Thymus (tissue), 11 donors: Measurements from ENCODE around the gene PSMG2. TPM values are rescaled to one million over a fixed set of nuclear protein-coding genes. Genes with fewer than 3 reads are reported as not detected.
A peak's percentile ranks its signal among the peaks of the same experiment; 100 is the strongest.
"Not testable (repeated sequence)": the region's sequence is repeated elsewhere in the genome, so short reads cannot be mapped to it uniquely, and the experiment has no call there.

Experiments
- DNase-seq, 9 donors: peaks; one replicate each; pipeline ENCODE4 v3.0.0-alpha.2; 2013; ENCODE audit warnings: low spot score in 9 of 9, low read depth in 6 of 9, missing footprints in 1 of 9
- H3K27ac ChIP-seq, 2 donors: one replicate each; pipeline ENCODE4 v1.5.1; 2013; ENCODE audit warnings: control low read depth in 1 of 2, low read depth in 1 of 2, low read length in 1 of 2, mild to moderate bottlenecking in 1 of 2, moderate library complexity in 1 of 2
- H3K27me3 ChIP-seq, 2 donors: one replicate each; pipeline ENCODE4 v1.5.1; 2013; ENCODE audit warnings: low read length in 1 of 2; ENCODE audit not compliant: control insufficient read depth in 2 of 2, insufficient read depth in 1 of 2
- H3K36me3 ChIP-seq, 2 donors: one replicate each; pipeline ENCODE4 v1.5.1; 2013; ENCODE audit warnings: low read length in 1 of 2, mild to moderate bottlenecking in 1 of 2, moderate library complexity in 1 of 2; ENCODE audit not compliant: control insufficient read depth in 2 of 2, insufficient read depth in 2 of 2
- H3K4me1 ChIP-seq, 2 donors: one replicate each; pipeline ENCODE4 v1.5.1; 2013; ENCODE audit warnings: low read length in 2 of 2; ENCODE audit not compliant: control insufficient read depth in 2 of 2, insufficient read depth in 2 of 2
- H3K4me3 ChIP-seq, 2 donors: one replicate each; pipeline ENCODE4 v1.5.1; 2013; ENCODE audit warnings: low read length in 2 of 2, control low read depth in 1 of 2, mild to moderate bottlenecking in 1 of 2
- H3K9me3 ChIP-seq, 2 donors: one replicate each; pipeline ENCODE4 v1.5.1; 2013; ENCODE audit warnings: low read length in 1 of 2, mild to moderate bottlenecking in 1 of 2; ENCODE audit not compliant: control insufficient read depth in 2 of 2, insufficient read depth in 1 of 2
- WGBS: extraction: QIAGEN DNeasy Blood & Tissue Kit; methylation state at CpG from one replicate; pipeline ENCODE4 v1.1.7; 2013; 5-methylcytosine and 5-hydroxymethylcytosine counted together
- polyA plus RNA-seq: library from polyadenylated mRNA; stranded (reverse); fragments of 200-250 nt; gene quantifications from one replicate; pipeline ENCODE4 v1.2.3, GENCODE V29; 2013
- total RNA-seq: library from RNA; stranded (reverse); fragments of 120-200 nt; gene quantifications from one replicate; pipeline ENCODE4 v1.2.4, GENCODE V29; 2013
- donor health status: healthy.

PSMG2 gene
- total and polyA plus RNA-seq, 2 donors: 97.4 to 125 TPM

- Histone ChIP-seq H3K9me3 (peaks cover 0 to 6% of the 10 kb centered on the region in 2 donors), H3K27ac (peak overlapping the region; percentile 95 to 99), H3K36me3 (peaks cover 0 to 30% of the 10 kb centered on the region in 2 donors), H3K4me1 (peaks cover 44 to 80% of the 10 kb centered on the region in 2 donors), H3K27me3 (no peaks in the 10 kb centered on the region), H3K4me3 (peak overlapping the region in 1 of 2 donors; percentile 24)
- WGBS: 73% methylated on average over 18 of the region's 18 CpGs
- peak in 2 of 9 donors; percentile 28 to 62 for DNase-seq
Measured at GRCh38 chr18:12750715-12751502, 48.1 kb downstream of the PSMG2 start.

DNA sequence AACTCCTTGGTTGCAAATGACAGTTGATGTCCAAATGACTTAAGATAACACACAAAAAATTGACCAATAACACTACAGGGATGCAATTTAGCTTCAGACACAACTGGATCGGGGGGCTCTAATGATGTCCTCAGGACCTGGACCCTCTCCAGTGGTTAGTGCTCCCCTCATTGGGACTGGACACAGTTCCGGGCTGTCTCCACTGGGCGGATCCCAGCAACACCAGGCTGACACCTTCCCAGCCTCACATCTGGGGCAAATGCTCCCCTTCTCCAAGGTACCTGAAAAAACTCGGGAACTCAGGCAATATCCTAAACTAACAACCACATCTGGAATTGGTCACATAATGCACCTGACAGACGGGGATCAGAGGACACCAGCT, 48.7 kb downstream of the PSMG2 start:
- DNase-seq: no peak
- Histone ChIP-seq H3K4me1 (peaks cover 44 to 75% of the 10 kb centered on the region in 2 donors), H3K27me3 (no peaks in the 10 kb centered on the region), H3K36me3 (peaks cover 0 to 28% of the 10 kb centered on the region in 2 donors), H3K4me3 (no peak overlapping the region), H3K27ac (peak overlapping the region; percentile 95 to 99), H3K9me3 (peaks cover 0 to 11% of the 10 kb centered on the region in 2 donors)
- WGBS: 86% methylated on average over 5 of the region's 5 CpGs

GRCh38 chr18:12751891-12752290, 49.0 kb downstream of the PSMG2 start:
- H3K4me1 ChIP-seq: peaks cover 44 to 71% of the 10 kb centered on the region in 2 donors
- WGBS: 68% methylated on average over 4 of the region's 4 CpGs
- H3K27ac ChIP-seq: peak overlapping the region; percentile 95 to 99
- H3K9me3 ChIP-seq: peaks cover 0 to 11% of the 10 kb centered on the region in 2 donors
- no peak overlapping the region for H3K4me3 ChIP-seq
- H3K36me3 ChIP-seq: peaks cover 0 to 31% of the 10 kb centered on the region in 2 donors
- H3K27me3 ChIP-seq: no peaks in the 10 kb centered on the region
- no peak for DNase-seq

DNA sequence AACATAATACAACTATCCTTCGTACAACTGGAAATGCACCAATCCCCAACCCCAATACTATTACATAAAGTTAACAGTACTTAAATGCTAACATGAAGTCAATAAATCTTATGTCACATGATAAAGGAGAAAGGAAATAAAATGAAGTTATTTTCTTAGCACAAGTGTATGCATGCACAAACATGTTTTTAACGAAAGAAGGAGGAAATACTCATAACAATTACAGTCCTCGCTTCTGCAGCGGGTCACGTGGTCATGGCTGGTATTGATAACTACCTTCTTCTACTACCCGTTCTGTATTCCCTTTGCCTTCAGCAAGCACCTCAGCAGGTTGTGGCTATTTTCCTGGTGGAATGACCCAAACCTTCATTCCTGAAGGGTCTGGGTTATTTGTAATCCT, 51.7 kb downstream of the PSMG2 start:
- DNase-seq: no peak
- 94% methylated on average over 6 of the region's 6 CpGs for WGBS
- Histone ChIP-seq H3K27me3 (no peaks in the 10 kb centered on the region), H3K27ac (no peak overlapping the region), H3K36me3 (peaks cover 0 to 19% of the 10 kb centered on the region in 2 donors), H3K4me1 (peaks cover 34 to 48% of the 10 kb centered on the region in 2 donors), H3K9me3 (peaks cover 0 to 11% of the 10 kb centered on the region in 2 donors), H3K4me3 (no peak overlapping the region)

- H3K27ac ChIP-seq, DNase-seq, H3K4me3 ChIP-seq, H3K27me3 ChIP-seq: not testable (repeated sequence)
- H3K36me3 ChIP-seq: peaks cover 0 to 25% of the 10 kb centered on the region in 2 donors
- peaks cover 0 to 16% of the 10 kb centered on the region in 2 donors for H3K9me3 ChIP-seq
- 97% methylated on average over 6 of the region's 6 CpGs for WGBS
- H3K4me1 ChIP-seq: peaks cover 25 to 37% of the 10 kb centered on the region in 2 donors
Measured at GRCh38 chr18:12755606-12756005, 52.8 kb downstream of the PSMG2 start.

DNA sequence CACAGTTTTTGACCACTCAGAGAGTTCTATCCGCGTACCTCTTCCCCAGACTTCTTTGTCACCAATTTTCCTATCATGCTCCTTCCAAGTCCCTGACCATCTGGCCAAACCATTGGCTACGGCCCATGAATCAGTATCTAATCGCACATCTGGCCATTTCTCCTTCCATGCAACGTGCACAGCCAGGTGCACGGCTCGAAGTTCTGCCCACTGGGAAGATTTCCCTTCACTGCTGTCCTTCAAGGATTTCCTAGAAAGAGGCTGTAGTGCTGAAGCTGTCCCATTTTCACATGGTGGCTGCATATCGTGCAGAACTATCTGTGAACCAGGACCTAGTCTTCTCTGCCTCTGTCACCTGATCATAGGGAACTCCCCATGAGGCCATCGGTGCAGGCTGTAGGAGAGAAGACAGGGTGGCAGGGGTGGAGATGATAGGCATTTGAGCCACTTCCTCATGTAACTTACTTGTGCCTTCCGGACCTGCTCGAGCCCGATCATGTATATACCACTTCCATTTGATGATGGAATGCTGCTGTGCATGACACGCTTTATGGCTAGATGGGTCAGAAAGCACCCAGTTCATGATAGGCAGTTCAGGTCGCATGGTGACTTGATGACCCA, 53.9 kb downstream of the PSMG2 start:
- Histone ChIP-seq H3K9me3 (peaks cover 0 to 17% of the 10 kb centered on the region in 2 donors), H3K36me3 (peaks cover 0 to 23% of the 10 kb centered on the region in 2 donors), H3K4me1 (peaks cover 14 to 26% of the 10 kb centered on the region in 2 donors)
- DNase-seq, H3K4me3 ChIP-seq, H3K27ac ChIP-seq, H3K27me3 ChIP-seq: not testable (repeated sequence)
- WGBS: 97% methylated on average over 14 of the region's 14 CpGs

- WGBS: 90% methylated on average over 3 of the region's 3 CpGs
- not testable (repeated sequence) for H3K27ac ChIP-seq, DNase-seq, H3K4me3 ChIP-seq, H3K27me3 ChIP-seq
- H3K36me3 ChIP-seq: peaks cover 0 to 21% of the 10 kb centered on the region in 2 donors
- peaks cover 0 to 11% of the 10 kb centered on the region in 2 donors for H3K4me1 ChIP-seq
- peaks cover 0 to 17% of the 10 kb centered on the region in 2 donors for H3K9me3 ChIP-seq
Measured at GRCh38 chr18:12758566-12758965, 55.7 kb downstream of the PSMG2 start.

GRCh38 chr18:12765126-12765525, 62.3 kb downstream of the PSMG2 start:
- Histone ChIP-seq H3K36me3 (peaks cover 2 to 29% of the 10 kb centered on the region in 2 donors), H3K27ac (peak overlapping the region; percentile 26 to 88), H3K27me3 (no peaks in the 10 kb centered on the region), H3K4me3 (no peak overlapping the region), H3K9me3 (peaks cover 0 to 10% of the 10 kb centered on the region in 2 donors), H3K4me1 (peaks cover 16 to 57% of the 10 kb centered on the region in 2 donors)
- DNase-seq: peak in 1 of 9 donors; percentile 53
- 75% methylated on average over 8 of the region's 8 CpGs for WGBS

DNA sequence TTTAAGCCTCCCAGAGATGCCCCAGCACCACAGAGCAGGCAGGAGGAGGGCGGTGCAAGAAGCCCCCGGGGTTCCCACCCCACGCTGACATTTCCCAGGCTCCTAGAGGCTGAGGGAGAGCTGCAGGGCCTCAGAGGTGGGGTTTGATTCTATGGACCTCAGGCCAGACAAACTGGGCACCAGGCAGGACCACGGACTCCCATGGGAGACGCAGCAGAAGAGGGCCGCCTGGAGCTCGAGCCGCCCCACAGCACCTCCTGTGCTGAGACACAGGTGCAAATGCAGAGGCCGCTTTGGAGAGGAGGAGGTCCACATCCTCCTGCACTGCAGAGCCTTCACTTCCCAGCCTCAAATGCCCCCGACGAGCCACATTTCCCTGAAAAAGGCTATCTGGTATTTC, 62.7 kb downstream of the PSMG2 start:
- Histone ChIP-seq H3K9me3 (peaks cover 0 to 5% of the 10 kb centered on the region in 2 donors), H3K27me3 (no peaks in the 10 kb centered on the region), H3K36me3 (peaks cover 2 to 24% of the 10 kb centered on the region in 2 donors), H3K4me3 (no peak overlapping the region), H3K4me1 (peaks cover 16 to 57% of the 10 kb centered on the region in 2 donors), H3K27ac (peak overlapping the region; percentile 15 to 88)
- no peak for DNase-seq
- 90% methylated on average over 11 of the region's 11 CpGs for WGBS
